GM21360 (cell line): ENCODE data around the gene GGT1.
"Not testable (repeated sequence)": the region's sequence is repeated elsewhere in the genome, so short reads cannot be mapped to it uniquely, and the experiment has no call there.

Experiments used
- ATAC-seq: cut with Tn5 transposase; IDR thresholded peaks from one replicate; pipeline ENCODE4 v1.9.1; 2021; ENCODE audit warnings: mild to moderate bottlenecking, moderate library complexity; ENCODE audit not compliant: unreplicated experiment

Gene GGT1

GRCh38 chr22:24633231-24634023 lies 30.4 kb downstream of the GGT1 start:
- not testable (repeated sequence) for ATAC-seq

GRCh38 chr22:24634776-24635389 lies 31.9 kb downstream of the GGT1 start:
- ATAC-seq: not testable (repeated sequence)

GRCh38 chr22:24636513-24636912 lies 33.5 kb downstream of the GGT1 start:
- not testable (repeated sequence) for ATAC-seq

GRCh38 chr22:24642307-24642706 lies 39.3 kb downstream of the GGT1 start:
- not testable (repeated sequence) for ATAC-seq

GRCh38 chr22:24644409-24644808 lies 41.4 kb downstream of the GGT1 start:
- ATAC-seq: not testable (repeated sequence)

- ATAC-seq: not testable (repeated sequence)
Measured at GRCh38 chr22:24645408-24646399, 42.7 kb downstream of the GGT1 start.

GRCh38 chr22:24646756-24647155 lies 43.8 kb downstream of the GGT1 start:
- not testable (repeated sequence) for ATAC-seq

GRCh38 chr22:24649371-24649770 lies 46.4 kb downstream of the GGT1 start:
- not testable (repeated sequence) for ATAC-seq

GRCh38 chr22:24650884-24651283 lies 47.9 kb downstream of the GGT1 start:
- ATAC-seq: not testable (repeated sequence)

GRCh38 chr22:24665395-24665794 lies 62.4 kb downstream of the GGT1 start:
- ATAC-seq: not testable (repeated sequence)

GRCh38 chr22:24667904-24668303 lies 64.9 kb downstream of the GGT1 start:
- ATAC-seq: not testable (repeated sequence)

GRCh38 chr22:24672532-24672931 lies 69.5 kb downstream of the GGT1 start:
- not testable (repeated sequence) for ATAC-seq
